GM19463 (cell line): Measurements from ENCODE around the gene ALPL.

Source experiments
- ATAC-seq: cut with Tn5 transposase; IDR thresholded peaks from one replicate; pipeline ENCODE4 v1.9.1; 2021; ENCODE audit warnings: mild to moderate bottlenecking, moderate library complexity; ENCODE audit not compliant: unreplicated experiment

ALPL gene

GRCh38 chr1:21614419-21615115, 105.3 kb downstream of the ALPL start:
- no peak for ATAC-seq

- ATAC-seq, result no peak
Observed at GRCh38 chr1:21616372-21616771, 107.1 kb downstream of the ALPL start.

- ATAC-seq, result no peak
Observed at GRCh38 chr1:21617126-21617738, 108.0 kb downstream of the ALPL start.

GRCh38 chr1:21618059-21618458, 108.8 kb downstream of the ALPL start:
- no peak for ATAC-seq

- no peak for ATAC-seq
Observed at GRCh38 chr1:21618561-21619374, 109.5 kb downstream of the ALPL start.

- no peak for ATAC-seq
Observed at GRCh38 chr1:21619375-21619947, 110.2 kb downstream of the ALPL start.

GRCh38 chr1:21620011-21620410, 110.8 kb downstream of the ALPL start:
- ATAC-seq, result no peak

GRCh38 chr1:21620496-21620895, 111.3 kb downstream of the ALPL start:
- no peak for ATAC-seq

GRCh38 chr1:21621051-21621450, 111.8 kb downstream of the ALPL start:
- no peak for ATAC-seq

GRCh38 chr1:21621761-21622436, 112.7 kb downstream of the ALPL start:
- no peak for ATAC-seq

GRCh38 chr1:21622466-21623315, 113.5 kb downstream of the ALPL start:
- ATAC-seq, result no peak

GRCh38 chr1:21623410-21623961, 114.3 kb downstream of the ALPL start:
- no peak for ATAC-seq

GRCh38 chr1:21624571-21625389, 115.6 kb downstream of the ALPL start:
- ATAC-seq, result no peak

GRCh38 chr1:21625390-21626190, 116.4 kb downstream of the ALPL start:
- no peak for ATAC-seq

GRCh38 chr1:21626921-21627339, 117.7 kb downstream of the ALPL start:
- no peak for ATAC-seq
